Fibroblast of peridontal ligament (primary cell): ENCODE data around the gene STYXL1.

Experiments used
- DNase-seq: peaks from one replicate; pipeline ENCODE4 v3.0.0-alpha.2; 2010; ENCODE audit errors: extremely low read depth

Gene STYXL1

DNA sequence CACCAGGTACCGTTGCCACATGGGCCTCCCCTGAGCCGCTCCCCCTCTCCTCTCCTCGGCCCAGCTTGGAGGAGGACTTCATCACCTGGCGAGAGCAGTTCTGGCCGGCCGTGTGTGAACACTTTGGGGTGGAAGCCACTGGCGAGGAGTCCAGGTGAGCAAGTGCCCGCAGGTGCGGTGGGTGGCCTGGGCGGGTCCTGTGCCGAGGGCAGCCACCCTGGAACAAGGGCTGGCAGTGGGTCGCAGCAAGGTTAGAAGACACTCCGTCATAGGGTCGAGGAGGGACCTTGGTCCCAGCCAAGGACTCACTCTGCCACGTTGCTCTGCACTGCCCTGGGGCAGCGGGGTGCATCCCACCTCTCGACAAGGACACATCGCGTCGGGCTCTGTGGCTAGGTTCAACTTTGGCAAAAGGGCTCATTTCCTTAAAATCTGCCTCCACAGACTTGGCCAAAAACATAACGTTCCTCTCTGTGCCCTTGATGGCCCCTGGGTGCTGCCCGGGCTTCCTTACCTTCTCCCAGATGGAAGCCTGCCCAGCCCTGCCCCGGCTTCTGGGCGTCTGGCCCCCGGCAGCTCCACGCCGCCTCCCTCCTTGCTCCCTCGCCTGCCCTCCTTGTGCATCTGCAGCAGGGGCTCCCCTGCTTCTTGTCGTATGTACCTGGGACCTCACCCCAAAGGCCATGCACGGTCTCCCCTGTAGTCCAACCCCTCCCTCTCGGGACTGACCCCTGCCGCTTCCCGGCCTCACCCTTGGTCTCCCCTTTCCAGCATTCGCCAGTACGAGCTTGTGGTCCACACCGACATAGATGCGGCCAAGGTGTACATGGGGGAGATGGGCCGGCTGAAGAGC is 66.1 kb downstream of the STYXL1 start:
- DNase-seq, result no peak

DNA sequence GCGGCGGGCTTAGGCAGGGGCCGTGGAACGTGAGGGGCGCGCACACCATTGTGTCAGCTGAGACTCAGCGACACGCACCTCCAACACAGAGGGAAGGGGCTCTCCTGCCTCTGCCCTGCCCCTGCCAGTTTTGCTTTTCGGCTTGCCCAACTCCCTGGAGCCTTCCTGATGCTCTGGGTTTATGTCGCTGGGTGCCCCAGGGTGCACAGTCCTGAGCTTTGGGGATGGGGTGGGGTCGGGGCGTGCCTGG is 66.7 kb downstream of the STYXL1 start:
- no peak for DNase-seq

DNA sequence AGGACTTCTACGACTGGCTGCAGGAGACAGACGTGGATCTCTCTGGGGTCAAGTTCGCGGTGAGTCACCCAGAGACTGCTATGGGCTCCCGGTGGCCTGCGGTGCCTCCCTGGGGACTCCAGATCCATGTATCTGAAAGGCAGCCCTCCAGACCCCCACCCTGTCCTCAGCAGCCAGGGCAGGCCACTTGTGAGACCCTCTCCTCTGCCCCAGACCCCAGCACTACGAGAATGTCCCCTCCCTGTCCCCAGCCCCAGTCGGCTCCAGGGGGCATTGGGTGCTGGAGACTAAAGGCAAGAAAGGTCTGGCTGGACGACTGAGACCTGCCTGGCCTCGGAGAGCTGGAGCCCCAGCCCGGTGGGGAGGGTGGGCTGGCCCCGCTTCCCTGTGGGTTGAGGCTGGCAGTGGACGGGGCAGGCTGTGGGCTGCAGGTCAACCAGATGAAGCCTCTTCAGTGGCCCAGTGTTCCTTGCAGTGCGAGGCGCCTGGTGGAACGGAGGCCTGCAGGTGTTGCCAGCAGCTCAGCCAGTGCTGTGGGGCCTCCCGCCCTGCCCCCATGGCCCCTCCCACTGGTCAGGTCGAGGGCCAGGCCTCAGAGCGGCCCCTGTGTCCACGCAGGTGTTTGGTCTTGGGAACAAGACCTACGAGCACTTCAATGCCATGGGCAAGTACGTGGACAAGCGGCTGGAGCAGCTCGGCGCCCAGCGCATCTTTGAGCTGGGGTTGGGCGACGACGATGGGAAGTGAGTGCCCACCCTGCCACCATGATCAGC is 67.2 kb downstream of the STYXL1 start:
- no peak for DNase-seq

DNA sequence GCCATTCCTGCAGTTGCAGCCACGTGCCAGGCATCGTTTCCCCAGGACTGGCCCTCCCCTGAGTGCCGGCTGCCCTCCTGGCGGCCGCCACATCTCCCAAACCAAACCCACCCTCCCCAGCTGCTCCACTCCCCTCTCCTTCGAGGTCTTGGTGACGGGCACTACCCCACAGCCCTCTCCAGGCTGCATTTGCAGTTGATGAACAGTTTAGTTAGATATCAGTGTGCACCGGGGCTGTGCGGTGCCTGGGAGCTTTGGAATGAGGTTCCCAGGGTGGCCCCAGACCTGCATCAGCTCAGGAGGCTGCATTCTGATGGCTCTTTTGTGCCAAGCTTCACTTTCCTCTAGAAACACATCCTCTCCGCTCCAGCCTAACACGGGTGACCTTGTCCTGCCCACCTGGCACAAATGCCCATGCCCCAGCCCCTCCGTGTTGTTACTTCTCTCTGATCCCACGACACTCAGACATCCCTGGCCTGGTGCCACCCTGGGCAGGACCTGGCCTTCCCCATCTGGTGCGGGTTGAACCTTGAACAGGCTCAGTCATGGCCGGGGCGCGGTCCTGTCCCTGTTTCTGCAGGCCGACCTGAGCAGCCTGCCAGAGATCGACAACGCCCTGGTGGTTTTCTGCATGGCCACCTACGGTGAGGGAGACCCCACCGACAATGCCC is 67.9 kb downstream of the STYXL1 start:
- no peak for DNase-seq

DNA sequence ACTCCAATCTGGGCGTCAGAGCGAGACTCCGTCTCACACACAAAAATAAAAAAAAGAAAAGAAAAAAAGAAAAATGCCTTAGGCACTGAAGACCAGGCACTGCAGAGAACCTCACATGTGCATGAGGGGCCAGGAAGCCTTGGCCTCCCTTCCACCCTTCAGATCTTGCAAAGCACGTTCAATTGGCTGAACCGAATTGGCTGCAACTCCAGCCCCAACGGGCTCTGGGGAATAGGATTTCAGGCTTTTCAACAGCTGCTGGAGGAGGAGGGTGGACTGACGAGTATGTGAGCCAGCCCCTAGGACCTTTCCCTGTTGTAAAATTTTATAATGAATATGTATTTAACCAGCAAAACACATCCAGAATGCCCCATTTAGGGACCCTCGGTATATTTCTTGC is 70.1 kb downstream of the STYXL1 start:
- peak; percentile 94 for DNase-seq

DNA sequence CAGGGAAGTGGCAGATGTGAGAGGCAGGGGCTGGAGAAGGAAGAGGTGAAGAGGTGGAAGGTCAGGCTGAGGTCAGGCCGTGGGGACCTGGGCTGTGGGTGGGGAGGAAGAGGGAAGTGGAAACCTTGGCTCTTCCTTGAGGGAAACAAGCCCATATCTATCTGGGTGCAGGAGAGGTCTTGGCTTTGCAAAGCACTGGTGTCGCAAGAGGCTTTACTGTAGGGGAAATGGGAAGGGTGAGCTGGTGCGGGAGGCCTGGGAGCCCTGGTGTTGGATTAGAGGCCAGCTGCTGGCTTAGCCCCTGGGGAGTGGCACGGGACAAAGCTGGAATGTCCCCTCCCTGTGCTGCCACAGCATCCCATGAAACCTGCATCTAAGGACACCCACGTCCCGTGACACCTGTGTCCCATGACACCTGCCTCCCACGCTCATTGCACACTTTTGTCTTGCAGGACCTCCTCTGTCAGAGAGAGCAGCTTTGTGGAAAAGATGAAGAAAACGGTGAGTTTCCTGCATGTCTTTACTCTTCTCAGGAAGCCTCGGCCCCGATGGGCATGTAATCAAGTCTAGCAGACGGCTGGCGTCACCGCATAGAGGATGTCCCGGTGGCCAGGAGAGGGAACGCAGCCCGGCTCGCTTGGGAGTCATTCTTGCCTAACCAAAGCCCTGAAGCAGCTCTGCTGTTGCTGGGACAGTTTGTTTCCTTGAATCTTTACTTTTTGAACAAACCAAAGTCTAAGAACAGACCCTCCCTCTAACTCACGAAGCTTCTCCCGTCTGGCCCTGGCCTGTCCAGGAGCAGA is 75.6 kb downstream of the STYXL1 start:
- DNase-seq, result no peak

DNA sequence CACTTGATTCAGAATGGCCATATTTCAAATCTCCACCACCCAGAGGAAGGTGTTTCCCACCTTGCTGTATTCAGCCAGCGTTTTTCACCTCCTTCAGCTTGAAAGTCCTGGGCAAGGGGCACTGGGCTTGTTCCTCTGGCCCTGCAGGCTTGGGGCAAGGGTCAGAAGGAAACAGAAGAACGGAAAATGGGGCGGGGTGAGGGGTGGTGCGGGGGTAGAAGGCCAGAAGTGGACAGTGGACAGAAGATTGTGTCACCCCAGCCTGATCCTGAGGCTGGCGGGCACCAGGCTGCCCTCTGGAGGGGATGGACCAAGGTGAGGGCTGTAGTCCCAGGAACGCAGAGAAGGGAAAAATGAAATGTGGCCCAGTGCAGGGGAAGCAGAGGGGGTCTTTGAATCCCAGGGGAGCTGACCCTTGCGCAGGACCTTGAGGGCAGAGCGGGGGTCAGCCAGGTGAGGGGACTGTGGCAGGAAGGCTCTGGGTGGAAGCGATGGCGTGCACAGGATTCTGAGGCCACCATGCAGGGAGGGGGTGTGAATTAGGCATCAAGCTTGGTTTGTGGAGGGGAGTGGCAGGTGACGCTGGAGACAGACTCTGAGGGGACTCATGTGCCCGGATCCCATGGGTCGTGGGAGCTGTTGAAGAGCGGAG is 76.4 kb downstream of the STYXL1 start:
- no peak for DNase-seq

DNA sequence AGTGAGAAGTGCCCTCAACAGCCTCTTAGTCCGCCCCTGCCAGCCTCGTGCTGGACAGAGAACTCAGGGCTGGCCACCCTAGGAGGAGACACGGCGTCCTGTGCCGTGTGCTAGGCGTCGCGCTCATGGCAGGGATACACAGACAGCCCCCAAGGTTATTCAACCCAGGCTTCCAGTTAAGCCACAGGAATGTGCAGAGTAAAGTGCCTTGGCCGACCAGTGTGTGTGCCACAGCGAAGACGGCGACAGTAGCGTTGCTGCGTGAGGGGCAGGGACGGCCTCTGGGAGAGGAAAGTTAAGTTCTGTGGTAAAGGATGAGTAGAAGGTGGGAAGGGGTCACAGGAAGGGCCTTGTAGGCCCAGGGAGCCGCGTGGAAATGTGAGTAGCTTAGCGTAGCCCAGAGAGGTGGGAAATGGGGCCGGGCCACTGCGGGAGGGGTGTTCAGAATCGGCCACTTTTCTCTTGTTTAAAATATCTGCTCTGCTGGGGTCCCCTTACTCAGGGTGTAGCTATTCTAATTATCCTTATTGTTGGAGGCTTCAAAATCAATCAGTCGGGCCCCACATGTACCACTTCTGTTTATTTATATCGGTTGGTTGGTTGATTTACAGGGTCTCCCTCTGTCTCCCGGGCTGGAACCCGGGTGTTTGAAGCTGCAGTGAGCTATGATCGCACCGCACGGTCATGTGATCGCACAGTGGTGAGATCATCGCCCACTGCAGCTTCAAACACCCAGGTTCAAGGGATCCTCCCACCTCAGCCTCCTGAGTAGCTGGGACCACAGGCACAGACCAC is 77.9 kb downstream of the STYXL1 start:
- no peak for DNase-seq

DNA sequence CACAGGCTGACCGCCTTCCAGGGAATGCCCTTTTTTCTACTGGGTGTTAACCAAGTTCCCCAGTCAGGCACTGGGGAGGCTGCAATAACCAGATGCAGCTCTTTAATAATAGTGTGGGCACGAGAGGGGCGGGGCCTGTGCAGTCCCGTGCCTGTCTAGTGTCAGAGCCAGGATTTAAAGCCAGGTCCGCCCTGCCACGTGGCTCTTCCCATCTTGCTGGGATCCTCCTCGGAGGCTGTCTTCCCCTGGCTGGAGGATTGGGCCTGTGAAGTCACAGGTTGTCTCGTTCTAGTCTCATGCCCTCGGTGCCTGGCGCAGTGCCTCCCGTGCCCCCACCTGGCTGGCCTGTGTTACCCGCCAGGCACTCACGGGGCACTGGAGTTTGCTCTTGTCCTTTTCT is 78.6 kb downstream of the STYXL1 start:
- no peak for DNase-seq

DNA sequence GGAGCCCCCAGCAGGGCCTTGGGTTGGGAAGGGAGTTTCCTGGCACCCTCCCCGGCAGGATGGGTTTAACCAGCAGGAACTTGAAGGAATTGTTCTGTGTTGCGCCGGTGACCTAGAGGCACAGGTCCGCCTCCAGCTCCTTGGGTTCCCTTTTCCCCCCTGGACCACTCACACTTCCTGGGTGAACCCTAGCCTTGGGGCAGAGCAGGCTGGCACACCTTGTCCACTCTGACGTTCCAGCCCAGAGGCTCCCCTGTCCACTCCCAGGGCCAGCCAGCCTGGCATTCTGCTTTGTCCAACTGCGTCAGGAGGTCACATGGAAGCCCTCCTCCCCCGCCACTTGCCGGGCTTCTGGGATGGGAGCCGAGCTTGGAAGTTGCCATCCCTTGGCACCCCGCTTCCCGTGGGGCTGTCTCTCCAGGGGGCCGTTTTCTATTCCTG is 79.2 kb downstream of the STYXL1 start:
- no peak for DNase-seq

DNA sequence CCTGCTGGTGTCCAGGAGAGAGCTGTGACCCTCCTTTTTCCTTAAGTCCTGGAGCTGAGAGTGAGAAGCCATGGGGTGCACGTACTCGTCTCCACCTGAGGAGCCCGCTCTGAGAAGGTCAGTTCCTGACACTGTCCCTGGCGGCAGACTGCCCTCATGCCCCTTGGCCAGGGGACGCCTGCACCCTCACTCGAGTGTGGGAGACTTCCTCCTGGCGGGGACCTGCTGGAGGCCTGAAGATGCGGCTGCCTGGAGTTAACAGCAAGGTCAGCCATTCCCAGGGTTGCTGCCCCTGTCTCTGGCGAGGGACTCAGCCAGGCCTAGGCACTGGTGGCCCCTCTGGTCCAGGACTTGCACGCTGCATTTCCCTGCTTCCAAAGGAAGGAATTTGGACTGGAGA is 79.8 kb downstream of the STYXL1 start:
- no peak for DNase-seq

DNA sequence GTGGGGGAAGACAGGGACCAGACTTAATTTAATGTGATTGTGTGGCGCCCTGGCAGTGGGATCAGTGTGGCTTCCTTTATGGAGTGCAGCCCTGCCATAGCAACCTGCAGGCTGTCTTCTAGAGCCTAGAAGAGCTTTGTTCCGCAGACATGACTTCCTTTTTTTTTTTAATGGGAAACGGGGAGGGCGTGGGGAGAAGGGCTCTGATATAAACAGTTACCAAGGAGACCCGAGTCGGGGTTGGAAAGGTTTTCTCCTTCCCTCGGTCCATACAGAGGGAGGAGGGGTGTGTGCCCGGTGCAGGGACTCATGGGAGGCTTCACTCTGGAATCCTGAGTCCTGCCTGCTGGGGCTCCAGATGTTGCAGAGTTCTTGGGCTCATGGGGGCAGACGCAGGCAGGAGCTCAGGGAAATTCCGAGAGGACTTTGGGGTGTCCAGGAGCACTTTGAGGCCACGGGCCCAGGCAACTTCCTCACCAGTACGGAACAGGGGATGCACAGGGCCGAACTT is 80.3 kb downstream of the STYXL1 start:
- DNase-seq, result no peak

DNA sequence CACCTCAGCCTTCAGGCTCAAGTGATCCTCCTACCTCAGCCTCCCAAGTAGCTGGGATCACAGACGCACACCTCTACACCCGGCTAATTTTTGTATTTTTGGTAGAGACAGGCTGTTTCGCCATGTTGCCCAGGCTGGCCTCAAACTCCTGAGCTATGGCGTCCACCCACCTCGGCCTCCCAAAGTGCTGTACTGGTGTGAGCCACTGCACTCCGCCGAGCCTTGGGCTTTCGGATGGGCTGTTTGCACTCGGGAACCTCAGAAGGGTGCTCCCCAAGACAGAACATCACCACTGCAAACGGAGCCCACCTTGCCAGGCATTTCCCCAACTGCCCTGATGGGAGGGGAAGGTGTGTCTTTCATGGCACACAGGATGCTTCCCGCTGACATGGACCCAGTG is 80.7 kb downstream of the STYXL1 start:
- DNase-seq, result no peak

DNA sequence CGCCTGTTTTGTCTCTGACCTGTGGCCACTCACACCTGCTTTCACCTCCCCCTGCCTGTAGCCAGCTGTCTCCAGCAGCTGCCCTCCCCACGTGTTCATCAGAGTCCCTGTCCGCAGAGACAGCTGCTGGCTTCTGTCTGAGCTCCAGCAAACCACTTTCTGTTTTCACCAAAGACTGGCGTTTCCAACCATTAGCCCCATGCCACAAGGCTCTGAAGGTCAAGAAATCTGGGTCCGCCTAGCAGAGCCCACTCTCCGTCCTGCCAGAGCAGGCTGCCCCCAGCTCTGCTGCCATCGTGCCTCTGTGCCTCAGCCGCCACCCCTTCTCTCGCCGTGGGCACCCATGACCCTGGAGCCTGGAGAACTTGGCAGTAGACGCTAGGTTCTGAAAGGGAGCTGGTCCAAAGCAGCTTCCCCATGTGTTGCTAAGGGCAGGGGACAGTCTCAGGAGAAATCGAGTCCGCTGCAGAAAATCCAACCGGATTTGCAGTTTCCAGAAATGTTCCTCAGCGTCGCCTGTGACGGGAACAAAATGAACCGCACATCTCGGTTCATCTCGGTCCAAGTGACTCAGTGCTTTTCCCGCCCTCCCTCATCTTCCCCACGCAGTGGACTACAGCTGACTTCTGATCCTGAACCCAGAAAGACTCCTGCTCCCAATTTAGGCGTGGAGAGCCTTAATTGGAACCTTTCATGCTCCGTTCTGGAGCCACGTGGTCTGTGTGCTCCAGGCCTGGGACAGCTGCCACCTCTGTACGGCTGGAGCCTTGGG is 81.4 kb downstream of the STYXL1 start:
- peak; percentile 87 for DNase-seq

DNA sequence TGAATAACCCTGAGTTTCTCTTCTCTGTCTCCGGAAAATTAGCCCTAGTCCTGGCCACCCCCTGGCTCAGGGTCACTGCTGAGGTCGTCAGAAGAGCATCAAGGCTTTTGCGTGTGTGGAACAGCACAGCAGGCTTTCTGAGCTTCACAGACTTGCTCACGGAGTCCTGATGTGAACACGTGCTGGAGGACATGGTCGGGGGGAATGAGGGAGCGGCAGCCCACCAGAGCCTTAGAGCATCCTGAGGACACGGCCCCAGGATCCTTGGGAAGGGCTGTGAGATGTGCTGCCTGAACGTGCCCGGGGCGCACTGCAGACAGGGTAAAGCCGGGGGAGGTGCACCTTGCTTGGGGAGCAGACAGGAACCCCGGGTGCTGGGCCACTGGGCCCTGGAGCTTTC is 82.2 kb downstream of the STYXL1 start:
- no peak for DNase-seq

DNA sequence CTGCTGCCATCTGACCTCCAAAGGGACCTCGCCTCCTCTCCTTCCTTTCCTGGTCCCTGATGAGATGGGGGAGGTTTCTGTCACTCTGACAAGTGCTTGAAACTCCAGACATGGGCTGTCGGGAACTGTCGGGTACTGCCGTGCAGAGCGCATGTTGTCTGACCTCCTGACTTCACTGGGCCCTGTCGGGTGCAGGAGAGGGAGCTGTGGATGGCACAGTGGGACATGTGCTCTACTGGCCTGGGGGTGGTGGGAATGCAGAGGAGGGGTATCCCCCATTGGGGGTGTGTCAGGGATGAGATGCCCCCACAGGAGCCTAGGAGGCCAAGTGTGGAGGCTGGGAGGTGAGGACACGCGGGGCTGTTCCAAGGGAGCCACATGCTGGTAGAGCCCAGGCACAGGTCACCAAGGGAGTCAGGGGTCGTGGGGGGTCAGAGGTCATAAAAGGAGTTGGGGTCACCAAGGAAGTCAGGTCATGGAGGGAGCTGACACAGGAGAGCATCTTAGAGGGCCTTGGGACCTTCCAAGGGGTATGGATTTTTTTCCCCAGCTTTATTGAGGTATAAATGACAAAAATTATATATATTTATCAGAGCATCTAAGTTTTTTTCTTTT is 84.3 kb downstream of the STYXL1 start:
- DNase-seq, result no peak

DNA sequence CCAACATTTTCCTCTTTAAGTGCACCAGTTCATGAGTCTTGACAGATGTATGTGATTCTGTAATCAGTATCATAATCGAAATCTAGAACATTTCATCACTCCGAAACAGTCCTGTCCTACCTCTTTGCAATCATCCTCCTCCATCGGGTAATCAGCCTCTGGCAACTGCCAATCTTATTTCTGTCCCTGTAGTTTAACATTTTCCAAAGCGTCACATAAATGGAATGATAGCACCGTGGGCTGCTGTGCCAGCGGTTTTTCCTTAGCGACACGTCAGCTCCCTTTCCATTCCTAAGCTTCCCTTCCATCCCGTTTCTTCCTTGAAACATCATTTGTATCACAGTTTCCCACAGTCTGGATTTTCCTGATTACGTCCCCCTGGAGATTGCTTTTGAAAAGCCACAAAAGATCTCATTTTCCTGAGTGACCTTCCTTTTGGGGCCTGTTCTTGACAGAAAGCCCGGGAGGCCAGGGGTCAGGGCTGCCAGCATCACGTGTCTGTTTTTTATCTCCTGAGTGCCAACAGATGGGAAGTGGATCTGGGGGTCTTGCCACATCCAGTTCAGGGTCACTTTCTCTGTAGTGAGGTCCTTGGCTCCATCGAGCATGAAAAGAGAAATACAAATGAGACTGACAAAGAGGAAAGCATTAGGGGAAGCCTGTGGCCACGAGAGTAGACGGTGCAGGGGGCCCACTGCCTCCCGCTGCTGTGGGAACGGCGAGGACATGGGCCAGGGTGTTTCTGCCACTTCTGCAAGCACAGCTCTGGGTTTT is 85.0 kb downstream of the STYXL1 start:
- DNase-seq, result peak; percentile 98

DNA sequence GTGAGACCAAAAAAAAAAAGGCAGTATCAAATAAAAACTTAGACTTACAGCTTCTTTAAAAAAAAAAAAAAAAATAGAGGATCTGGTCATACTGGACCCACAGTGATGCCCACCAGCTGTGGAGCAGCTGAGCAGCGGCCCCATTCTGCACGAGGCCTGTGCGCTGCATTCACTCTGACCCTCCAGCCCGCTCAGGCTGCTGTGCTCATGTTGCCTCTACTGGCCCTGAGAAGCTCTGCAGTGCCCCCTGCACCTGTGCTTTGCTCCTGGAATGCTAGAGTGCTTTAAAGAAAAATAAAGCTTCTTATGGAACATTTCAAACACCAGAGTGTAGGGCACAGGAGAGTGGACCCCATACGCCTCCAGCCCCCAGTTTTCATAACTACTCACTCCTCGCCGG is 86.6 kb downstream of the STYXL1 start:
- DNase-seq, result no peak

DNA sequence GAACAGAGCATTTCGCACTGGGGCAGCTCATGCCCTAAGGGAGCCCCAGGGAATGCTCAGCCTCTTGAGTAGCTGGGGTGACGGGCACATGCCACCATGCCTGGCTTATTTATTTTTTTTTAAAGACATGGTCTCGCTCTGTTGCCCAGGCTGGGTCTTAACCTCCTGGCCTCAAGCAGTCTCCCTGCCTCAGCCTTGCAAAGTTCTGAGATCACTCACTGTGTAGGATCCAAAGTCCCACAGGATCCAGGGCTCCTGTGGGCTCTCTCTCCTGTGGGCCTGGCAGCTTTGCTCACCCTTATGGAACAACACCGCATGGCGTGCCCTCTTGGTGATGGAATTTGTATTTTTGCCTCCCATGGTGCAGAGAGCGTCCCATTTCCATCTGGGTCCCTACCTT is 87.4 kb downstream of the STYXL1 start:
- no peak for DNase-seq
